ENCODE data around the gene CCDC83. TPM values are rescaled to one million over a fixed set of nuclear protein-coding genes. Genes with fewer than 3 reads are reported as not detected.

The CCDC83 gene
- total and polyA plus RNA-seq, 9 of the 15 experiments (the other 6 are each of a cell fraction or from before 2014, with no cell fraction given), result not detected

DNA sequence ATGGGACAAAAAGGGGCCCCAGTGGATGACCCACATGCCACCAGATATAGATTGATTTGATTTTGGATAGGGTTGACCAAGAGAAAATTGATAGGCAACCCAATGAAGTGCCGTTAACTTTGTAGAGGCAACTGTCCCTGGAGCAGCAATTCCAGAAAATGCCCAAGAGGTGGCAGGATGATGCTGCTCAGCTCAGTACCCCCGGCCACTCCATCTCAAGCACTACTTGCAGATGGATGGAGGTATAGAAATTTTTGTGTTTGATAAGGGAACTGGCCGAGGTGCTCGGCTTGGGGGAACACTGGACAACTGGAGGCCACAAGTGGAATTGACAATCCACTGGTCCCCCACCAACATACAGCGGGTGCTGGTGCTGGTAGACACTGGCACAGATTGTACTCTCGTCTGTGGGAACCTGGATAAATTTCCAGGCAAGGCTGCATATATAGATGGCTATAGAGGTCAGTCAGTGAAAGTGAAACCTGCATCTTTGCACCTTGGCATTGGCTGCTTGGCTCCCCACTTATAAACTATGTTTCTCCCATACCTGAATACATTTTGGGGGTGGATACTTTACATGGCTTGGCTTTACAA, 86.3 kb downstream of the CCDC83 start (continued):
- TF ChIP-seq ARID3A (IDR thresholded peaks at IDR 0.05; ENCODE audit: borderline replicate concordance, low read depth, low read length), result 0 out of 2 replicates have a peak, but pooled peaks have one; percentile 23
- TF ChIP-seq, protein P1, sequence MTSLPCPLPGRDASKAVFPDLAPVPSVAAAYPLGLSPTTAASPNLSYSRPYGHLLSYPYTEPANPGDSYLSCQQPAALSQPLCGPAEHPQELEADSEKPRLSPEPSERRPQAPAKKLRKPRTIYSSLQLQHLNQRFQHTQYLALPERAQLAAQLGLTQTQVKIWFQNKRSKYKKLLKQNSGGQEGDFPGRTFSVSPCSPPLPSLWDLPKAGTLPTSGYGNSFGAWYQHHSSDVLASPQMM (CRISPR knock-in tag; IDR thresholded peaks at IDR 0.05), result no peak

GRCh38 chr11:85945296-85945695, 90.1 kb downstream of the CCDC83 start:
- Histone ChIP-seq H3K9me3 (replicated peaks; ENCODE audit: control insufficient read depth, insufficient read depth, low read depth, low read length) (no peaks in the 10 kb centered on the region), H2AFZ (ENCODE audit: low read depth, low read length) (no peak overlapping the region), H3K79me2 (ENCODE audit: control insufficient read depth, insufficient read depth, low read length) (no peaks in the 10 kb centered on the region), H3K36me3 (ENCODE audit: control insufficient read depth, insufficient read depth, low read length) (no peaks in the 10 kb centered on the region; the same call in 2 of the 3 replicates), H3K4me3 (no peak overlapping the region), H3K9ac (ENCODE audit: insufficient read depth in 1 of 2, low read depth in 2 of 2, low read length in 2 of 2) (no peak overlapping the region), H3K9me1 (ENCODE audit: control insufficient read depth, insufficient read depth, low read length) (no peaks in the 10 kb centered on the region), H4K20me1 (replicated peaks; ENCODE audit: control insufficient read depth, insufficient read depth, low read length) (no peaks in the 10 kb centered on the region), H3K27me3 (ENCODE audit: control insufficient read depth in 2 of 2, insufficient read depth in 2 of 2, low read length in 2 of 2) (no peaks in the 10 kb centered on the region), H3K27ac (ENCODE audit: extremely low read depth, low read depth, low read length) (no peak overlapping the region), H3K4me2 (ENCODE audit: insufficient read depth, low read length) (no peak overlapping the region), H3K4me1 (replicated peaks in 1 of 2; ENCODE audit: control insufficient read depth in 2 of 2, insufficient read depth in 2 of 2, low read length in 2 of 2) (no peaks in the 10 kb centered on the region; a peak in 1 of 5 replicates)
- no peak for FAIRE-seq
- no peak for DNase-seq (ENCODE audit: extremely low read depth in 1 of 4, low spot score in 3 of 4)
- WGBS (ENCODE audit: insufficient coverage, low coverage, missing lambda C conversion rate), result 9% methylated on average over 2 of the region's 2 CpGs
- ChIA-PET POLR2A (no interaction called here), CTCF (ENCODE audit: low intra/inter-chr PET ratio) (no interaction called here)
- in situ Hi-C loops (cut with MboI) (no loop called here), intact Hi-C loops (cut with micrococcal nuclease) (no loop called here)
- ATAC-seq, result no peak
- BruUV-seq (replicated peaks), result no TSS peak
- no peak for TF ChIP-seq ZNF354B (CRISPR knock-in tag; IDR thresholded peaks at IDR 0.05)
- TF ChIP-seq CBX3 (IDR thresholded peaks at IDR 0.05; ENCODE audit: borderline replicate concordance in 1 of 2, low read length in 2 of 2), result peak in 1 of 2 experiments; percentile 22; a peak in 1 of 3 replicates
- TF ChIP-seq ZNF778 (CRISPR knock-in tag; IDR thresholded peaks at IDR 0.05), result no peak
- TF ChIP-seq FOS (IDR thresholded peaks at IDR 0.05; ENCODE audit: extremely low read depth, insufficient read length), result no peak
- TF ChIP-seq, protein P2, sequence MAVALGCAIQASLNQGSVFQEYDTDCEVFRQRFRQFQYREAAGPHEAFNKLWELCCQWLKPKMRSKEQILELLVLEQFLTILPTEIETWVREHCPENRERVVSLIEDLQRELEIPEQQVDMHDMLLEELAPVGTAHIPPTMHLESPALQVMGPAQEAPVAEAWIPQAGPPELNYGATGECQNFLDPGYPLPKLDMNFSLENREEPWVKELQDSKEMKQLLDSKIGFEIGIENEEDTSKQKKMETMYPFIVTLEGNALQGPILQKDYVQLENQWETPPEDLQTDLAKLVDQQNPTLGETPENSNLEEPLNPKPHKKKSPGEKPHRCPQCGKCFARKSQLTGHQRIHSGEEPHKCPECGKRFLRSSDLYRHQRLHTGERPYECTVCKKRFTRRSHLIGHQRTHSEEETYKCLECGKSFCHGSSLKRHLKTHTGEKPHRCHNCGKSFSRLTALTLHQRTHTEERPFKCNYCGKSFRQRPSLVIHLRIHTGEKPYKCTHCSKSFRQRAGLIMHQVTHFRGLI (CRISPR knock-in tag; IDR thresholded peaks at IDR 0.05), result no peak
- TF ChIP-seq SAFB2 (IDR thresholded peaks at IDR 0.05; ENCODE audit: borderline replicate concordance, low read depth, low read length, severe bottlenecking), result no peak
- TF ChIP-seq, protein P3, sequence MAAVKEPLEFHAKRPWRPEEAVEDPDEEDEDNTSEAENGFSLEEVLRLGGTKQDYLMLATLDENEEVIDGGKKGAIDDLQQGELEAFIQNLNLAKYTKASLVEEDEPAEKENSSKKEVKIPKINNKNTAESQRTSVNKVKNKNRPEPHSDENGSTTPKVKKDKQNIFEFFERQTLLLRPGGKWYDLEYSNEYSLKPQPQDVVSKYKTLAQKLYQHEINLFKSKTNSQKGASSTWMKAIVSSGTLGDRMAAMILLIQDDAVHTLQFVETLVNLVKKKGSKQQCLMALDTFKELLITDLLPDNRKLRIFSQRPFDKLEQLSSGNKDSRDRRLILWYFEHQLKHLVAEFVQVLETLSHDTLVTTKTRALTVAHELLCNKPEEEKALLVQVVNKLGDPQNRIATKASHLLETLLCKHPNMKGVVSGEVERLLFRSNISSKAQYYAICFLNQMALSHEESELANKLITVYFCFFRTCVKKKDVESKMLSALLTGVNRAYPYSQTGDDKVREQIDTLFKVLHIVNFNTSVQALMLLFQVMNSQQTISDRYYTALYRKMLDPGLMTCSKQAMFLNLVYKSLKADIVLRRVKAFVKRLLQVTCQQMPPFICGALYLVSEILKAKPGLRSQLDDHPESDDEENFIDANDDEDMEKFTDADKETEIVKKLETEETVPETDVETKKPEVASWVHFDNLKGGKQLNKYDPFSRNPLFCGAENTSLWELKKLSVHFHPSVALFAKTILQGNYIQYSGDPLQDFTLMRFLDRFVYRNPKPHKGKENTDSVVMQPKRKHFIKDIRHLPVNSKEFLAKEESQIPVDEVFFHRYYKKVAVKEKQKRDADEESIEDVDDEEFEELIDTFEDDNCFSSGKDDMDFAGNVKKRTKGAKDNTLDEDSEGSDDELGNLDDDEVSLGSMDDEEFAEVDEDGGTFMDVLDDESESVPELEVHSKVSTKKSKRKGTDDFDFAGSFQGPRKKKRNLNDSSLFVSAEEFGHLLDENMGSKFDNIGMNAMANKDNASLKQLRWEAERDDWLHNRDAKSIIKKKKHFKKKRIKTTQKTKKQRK (IDR thresholded peaks at IDR 0.05; ENCODE audit: borderline replicate concordance, low read depth, low read length), result 0 out of 2 replicates have a peak, but pooled peaks have one; percentile 37
- TF ChIP-seq ZFP36 (IDR thresholded peaks at IDR 0.05; ENCODE audit: low read depth, low read length, partially characterized antibody), result peak; percentile 34
- TF ChIP-seq GABPB2 (CRISPR knock-in tag; conservative IDR thresholded peaks at IDR 0.05), result no peak
- TF ChIP-seq PHTF2 (CRISPR knock-in tag; IDR thresholded peaks at IDR 0.05), result no peak
- TF ChIP-seq MAFF (IDR thresholded peaks at IDR 0.05; ENCODE audit: low read length), result no peak
- 0 out of 2 replicates have a peak, but pooled peaks have one; percentile 59 for TF ChIP-seq CBX5 (IDR thresholded peaks at IDR 0.05; ENCODE audit: borderline replicate concordance, low read depth)

Measured in K562 (cell line).